CD8-positive, alpha-beta memory T cell (primary cell): ENCODE results near the gene MMP24OS. TPM values are rescaled to one million over a fixed set of nuclear protein-coding genes. Genes with fewer than 3 reads are reported as not detected.

Source experiments
- CTCF ChIA-PET: fragments of 350-600 bp; sonication (Branson Sonifier 250); formaldehyde crosslinking; loops from one replicate; lab custom pipeline; 2021; ENCODE audit warnings: antibody characterized with exemption; lab: Charles Lee
- POLR2A ChIA-PET: fragments of 350-600 bp; sonication (Branson Sonifier 250); formaldehyde crosslinking; loops from one replicate; lab custom pipeline; 2021; ENCODE audit warnings: antibody characterized with exemption; lab: Charles Lee
- DNase-seq, 5 donors: peaks; one replicate each; pipeline versions ENCODE4 v3.0.0 to v3.0.0-alpha.2; 2020 to 2022; ENCODE audit warnings: mixed read lengths in 1 of 5
- H3K27ac ChIP-seq: one replicate; pipeline ENCODE4 v1.7.0; 2013; ENCODE audit warnings: low read depth, mild to moderate bottlenecking, low read length, moderate library complexity
- H3K27me3 ChIP-seq: 2 replicates; pipeline ENCODE4 v1.7.0; 2013; ENCODE audit warnings: low read length, mild to moderate bottlenecking; ENCODE audit not compliant: insufficient read depth, poor library complexity, severe bottlenecking
- H3K36me3 ChIP-seq: 2 replicates; pipeline ENCODE4 v1.7.0; 2013; ENCODE audit warnings: mild to moderate bottlenecking, low read length, moderate library complexity; ENCODE audit not compliant: insufficient read depth
- H3K4me1 ChIP-seq: 2 replicates; pipeline ENCODE4 v1.7.0; 2013; ENCODE audit warnings: mild to moderate bottlenecking, low read length, moderate library complexity; ENCODE audit not compliant: insufficient read depth
- H3K4me3 ChIP-seq: 2 replicates; pipeline ENCODE4 v1.7.0; 2013; ENCODE audit warnings: mild to moderate bottlenecking, low read length
- H3K9me3 ChIP-seq: 2 replicates; pipeline ENCODE4 v1.7.0; 2013; ENCODE audit warnings: mild to moderate bottlenecking, low read length
- H3K27ac Mint-ChIP-seq, 8 donors: one replicate each; pipeline ENCODE4 v1.8.0; 2020 to 2021; ENCODE audit warnings: mixed read lengths in 8 of 8, mild to moderate bottlenecking in 6 of 8, inconsistent platforms in 3 of 8, moderate library complexity in 3 of 8
- H3K27me3 Mint-ChIP-seq, 2 donors: one replicate each; pipeline ENCODE4 v1.8.0; 2020 to 2021; ENCODE audit warnings: mixed read lengths in 2 of 2, mild to moderate bottlenecking in 1 of 2, moderate library complexity in 1 of 2
- H3K36me3 Mint-ChIP-seq, 3 donors: one replicate each; pipeline ENCODE4 v1.8.0; 2020 to 2021; ENCODE audit warnings: mixed read lengths in 3 of 3, inconsistent platforms in 1 of 3, mild to moderate bottlenecking in 1 of 3
- H3K4me1 Mint-ChIP-seq, 3 donors: one replicate each; pipeline ENCODE4 v1.8.0; 2020 to 2021; ENCODE audit warnings: mixed read lengths in 3 of 3, inconsistent platforms in 1 of 3, mild to moderate bottlenecking in 1 of 3
- H3K4me3 Mint-ChIP-seq, 7 donors: one replicate each; pipeline ENCODE4 v1.8.0; 2020 to 2021; ENCODE audit warnings: mixed read lengths in 7 of 7, mild to moderate bottlenecking in 6 of 7, moderate library complexity in 4 of 7, inconsistent platforms in 2 of 7
- H3K9me3 Mint-ChIP-seq, 5 donors: one replicate each; pipeline ENCODE4 v1.8.0; 2020 to 2022; ENCODE audit warnings: mixed read lengths in 5 of 5, mild to moderate bottlenecking in 3 of 5, moderate library complexity in 2 of 5, inconsistent platforms in 1 of 5
- polyA plus RNA-seq: library from polyadenylated mRNA; unstranded; fragments of 300-500 nt; fragmentation: Illumina TruSeq; gene quantifications from one replicate; pipeline ENCODE4 v1.2.3, GENCODE V29; 2021
- total RNA-seq, 2 experiments: library from RNA; stranded (reverse); gene quantifications; one replicate each; pipeline ENCODE4 v1.2.3, GENCODE V29; 2021

The MMP24OS gene
- total and polyA plus RNA-seq, 3 experiments from 2014 or later, result 14.0 to 36.6 (median 36.5) TPM

- Histone ChIP-seq H3K27me3 (no peaks in the 10 kb centered on the region), H3K4me3 (no peak overlapping the region), H3K36me3 (no peaks in the 10 kb centered on the region), H3K9me3 (no peaks in the 10 kb centered on the region), H3K27ac (no peak overlapping the region), H3K4me1 (peaks cover 14% of the 10 kb centered on the region)
- no peak overlapping the region for H3K27ac Mint-ChIP-seq
- H3K4me3 Mint-ChIP-seq, result peak overlapping the region in 1 of 7 donors; percentile 34
- H3K27me3 Mint-ChIP-seq, result peaks cover 0 to under 1% of the 10 kb centered on the region in 2 donors
- DNase-seq, result no peak
- H3K4me1 Mint-ChIP-seq, result peaks cover 22 to 36% (median 27%) of the 10 kb centered on the region in 3 donors
- H3K36me3 Mint-ChIP-seq, result peaks cover 0 to 18% (median 6%) of the 10 kb centered on the region in 3 donors
- no peaks in the 10 kb centered on the region for H3K9me3 Mint-ChIP-seq
- ChIA-PET CTCF (no interaction called here), POLR2A (no interaction called here)
Observed at GRCh38 chr20:35286899-35287508, 9.1 kb upstream of the MMP24OS start.

- Mint-ChIP-seq H3K4me3 (peak overlapping the region; percentile 87 to 98 (median 90)), H3K27me3 (peaks cover 0 to 1% of the 10 kb centered on the region in 2 donors), H3K27ac (peak overlapping the region; percentile 20 to 93 (median 82)), H3K36me3 (peaks cover 0 to 25% (median 6%) of the 10 kb centered on the region in 3 donors), H3K9me3 (no peaks in the 10 kb centered on the region), H3K4me1 (peaks cover 22 to 41% (median 27%) of the 10 kb centered on the region in 3 donors)
- Histone ChIP-seq H3K9me3 (no peaks in the 10 kb centered on the region), H3K27me3 (no peaks in the 10 kb centered on the region), H3K36me3 (no peaks in the 10 kb centered on the region), H3K27ac (no peak overlapping the region), H3K4me3 (no peak overlapping the region), H3K4me1 (peaks cover 14% of the 10 kb centered on the region)
- POLR2A ChIA-PET, result no interaction called here
- DNase-seq, result no peak
- CTCF ChIA-PET, result no interaction called here
Observed at GRCh38 chr20:35286077-35286898, 8.4 kb upstream of the MMP24OS start.

GRCh38 chr20:35285806-35286076 lies 7.8 kb upstream of the MMP24OS start:
- H3K27me3 Mint-ChIP-seq, result peaks cover 0 to 1% of the 10 kb centered on the region in 2 donors
- H3K27ac Mint-ChIP-seq, result peak overlapping the region; percentile 20 to 93 (median 82)
- peaks cover 22 to 41% (median 27%) of the 10 kb centered on the region in 3 donors for H3K4me1 Mint-ChIP-seq
- POLR2A ChIA-PET, result no interaction called here
- no peaks in the 10 kb centered on the region for H3K9me3 Mint-ChIP-seq
- H3K9me3 ChIP-seq, result no peaks in the 10 kb centered on the region
- CTCF ChIA-PET, result no interaction called here
- H3K36me3 Mint-ChIP-seq, result peaks cover 0 to 25% (median 6%) of the 10 kb centered on the region in 3 donors
- peaks cover 1% of the 10 kb centered on the region for H3K36me3 ChIP-seq
- no peak for DNase-seq
- peaks cover 14% of the 10 kb centered on the region for H3K4me1 ChIP-seq
- H3K27ac ChIP-seq, result no peak overlapping the region
- H3K4me3 ChIP-seq, result no peak overlapping the region
- H3K27me3 ChIP-seq, result no peaks in the 10 kb centered on the region
- peak overlapping the region; percentile 87 to 98 (median 90) for H3K4me3 Mint-ChIP-seq

- no peak for DNase-seq
- ChIA-PET CTCF (interaction anchor here (0.9 to 2.5 kb wide), 5 partner anchors 13 to 189 kb away, joined by 3 to 13 read pairs (median 4); no protein-coding TSS in a partner anchor), POLR2A (interaction anchor here (0.6 to 1.5 kb wide), 5 partner anchors 58 to 668 kb away, joined by 3 to 5 read pairs (median 4); partner anchors contain the start of gene EDEM2)
- Mint-ChIP-seq H3K27ac (peak overlapping the region; percentile 84 to 99 (median 92)), H3K4me1 (peaks cover 24 to 41% (median 29%) of the 10 kb centered on the region in 3 donors), H3K27me3 (peaks cover 0 to 1% of the 10 kb centered on the region in 2 donors), H3K36me3 (peaks cover 0 to 31% (median 9%) of the 10 kb centered on the region in 3 donors), H3K9me3 (no peaks in the 10 kb centered on the region), H3K4me3 (peak overlapping the region; percentile 87 to 98 (median 96))
- no peaks in the 10 kb centered on the region for H3K9me3 ChIP-seq
- H3K4me1 ChIP-seq, result peaks cover 14% of the 10 kb centered on the region
- peak overlapping the region; percentile 72 for H3K4me3 ChIP-seq
- H3K27me3 ChIP-seq, result no peaks in the 10 kb centered on the region
- peaks cover 7% of the 10 kb centered on the region for H3K36me3 ChIP-seq
- peak overlapping the region; percentile 75 for H3K27ac ChIP-seq
Observed at GRCh38 chr20:35284992-35285805, 7.3 kb upstream of the MMP24OS start.

- Mint-ChIP-seq H3K27me3 (peaks cover 0 to 1% of the 10 kb centered on the region in 2 donors), H3K36me3 (peaks cover 0 to 38% (median 12%) of the 10 kb centered on the region in 3 donors), H3K27ac (peak within 1 kb of the TSS; percentile 84 to 99 (median 92)), H3K4me3 (peak within 1 kb of the TSS; percentile 87 to 98 (median 96)), H3K9me3 (no peaks in the 10 kb centered on the region), H3K4me1 (peaks cover 28 to 41% (median 32%) of the 10 kb centered on the region in 3 donors)
- no peaks in the 10 kb centered on the region for H3K27me3 ChIP-seq
- CTCF ChIA-PET, result interaction anchor here (0.9 to 2.5 kb wide), 7 partner anchors 9 to 188 kb away, joined by 3 to 13 read pairs (median 3); no protein-coding TSS in a partner anchor
- H3K9me3 ChIP-seq, result no peaks in the 10 kb centered on the region
- peak within 1 kb of the TSS; percentile 75 for H3K27ac ChIP-seq
- H3K4me1 ChIP-seq, result peaks cover 14% of the 10 kb centered on the region
- peaks cover 14% of the 10 kb centered on the region for H3K36me3 ChIP-seq
- peak within 1 kb of the TSS; percentile 72 for H3K4me3 ChIP-seq
- peak; percentile 53 to 77 (median 61) for DNase-seq
- POLR2A ChIA-PET, result interaction anchor here (0.5 to 1.5 kb wide), 11 partner anchors 12 to 1790 kb away, joined by 3 to 6 read pairs (median 4); partner anchors contain the start of gene EDEM2
Observed at GRCh38 chr20:35284267-35284991, 6.5 kb upstream of the MMP24OS start, which contains the start of gene EIF6. Gene EIF6, minus strand, starts transcription at chr20:35284772. Its CDS starts 285 bp downstream, at chr20:35284487.

GRCh38 chr20:35283441-35284266 lies 5.7 kb upstream of the MMP24OS start:
- Histone ChIP-seq H3K4me3 (peak overlapping the region; percentile 72), H3K27me3 (no peaks in the 10 kb centered on the region), H3K9me3 (no peaks in the 10 kb centered on the region), H3K4me1 (peaks cover 14% of the 10 kb centered on the region), H3K36me3 (peaks cover 22% of the 10 kb centered on the region), H3K27ac (peak overlapping the region; percentile 75)
- peak overlapping the region; percentile 87 to 98 (median 96) for H3K4me3 Mint-ChIP-seq
- H3K9me3 Mint-ChIP-seq, result no peaks in the 10 kb centered on the region
- H3K27ac Mint-ChIP-seq, result peak overlapping the region; percentile 81 to 99 (median 92)
- peaks cover 28 to 41% (median 32%) of the 10 kb centered on the region in 3 donors for H3K4me1 Mint-ChIP-seq
- peaks cover 0 to 46% (median 12%) of the 10 kb centered on the region in 3 donors for H3K36me3 Mint-ChIP-seq
- POLR2A ChIA-PET, result interaction anchor here (0.6 to 1.5 kb wide), 9 partner anchors 11 to 1790 kb away, joined by 3 to 8 read pairs (median 4); partner anchors contain the start of gene EDEM2
- CTCF ChIA-PET, result interaction anchor here (0.9 to 2.5 kb wide), 7 partner anchors 9 to 187 kb away, joined by 3 to 13 read pairs (median 3); no protein-coding TSS in a partner anchor
- peaks cover 0 to 1% of the 10 kb centered on the region in 2 donors for H3K27me3 Mint-ChIP-seq
- DNase-seq, result no peak
